Stimulated activated CD4-positive, alpha-beta T cell treated with anti-CD3 and anti-CD28 coated beads, Interleukin-15, amount 100 ng/mL, for 24 hours (primary cell): ENCODE data around the gene OR8D2.
"Not testable (repeated sequence)": the region's sequence is repeated elsewhere in the genome, so short reads cannot be mapped to it uniquely, and the experiment has no call there.

Experiments
- DNase-seq: peaks from one replicate; pipeline ENCODE4 v3.0.0-alpha.2; 2020

Gene OR8D2

DNA sequence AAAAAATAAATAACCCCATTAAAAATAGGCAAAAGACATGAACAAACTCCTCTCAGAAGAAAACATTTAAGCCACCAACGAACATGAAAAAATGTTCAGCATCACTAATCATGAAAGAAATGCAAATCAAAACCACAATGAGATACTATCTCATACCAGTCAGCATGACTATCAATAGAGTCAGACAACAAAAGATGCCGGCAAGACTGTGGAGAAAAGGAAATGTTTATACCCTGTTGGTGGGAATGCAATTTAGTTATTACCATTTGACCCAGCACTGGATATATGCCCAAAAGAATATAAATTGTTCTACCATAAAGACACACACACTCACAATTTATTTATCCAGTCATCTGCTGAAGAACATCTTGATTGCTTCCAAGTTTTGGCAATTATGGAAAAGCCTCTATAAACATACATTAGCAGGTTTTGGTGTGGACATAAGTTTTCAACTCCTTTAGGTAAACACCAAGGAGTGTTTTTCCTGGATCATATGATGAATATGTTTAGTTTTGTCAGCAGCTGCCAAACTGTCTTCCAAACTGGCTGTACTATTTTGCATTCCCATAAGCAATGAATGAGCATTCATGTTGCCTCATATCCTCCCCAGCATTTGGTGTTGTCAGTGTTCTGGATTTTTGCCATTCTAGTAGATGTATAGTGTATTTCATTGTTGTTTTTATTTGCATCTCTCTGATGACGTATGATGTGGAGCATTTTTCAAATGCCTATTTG is 34.2 kb downstream of the OR8D2 start:
- no peak for DNase-seq

DNA sequence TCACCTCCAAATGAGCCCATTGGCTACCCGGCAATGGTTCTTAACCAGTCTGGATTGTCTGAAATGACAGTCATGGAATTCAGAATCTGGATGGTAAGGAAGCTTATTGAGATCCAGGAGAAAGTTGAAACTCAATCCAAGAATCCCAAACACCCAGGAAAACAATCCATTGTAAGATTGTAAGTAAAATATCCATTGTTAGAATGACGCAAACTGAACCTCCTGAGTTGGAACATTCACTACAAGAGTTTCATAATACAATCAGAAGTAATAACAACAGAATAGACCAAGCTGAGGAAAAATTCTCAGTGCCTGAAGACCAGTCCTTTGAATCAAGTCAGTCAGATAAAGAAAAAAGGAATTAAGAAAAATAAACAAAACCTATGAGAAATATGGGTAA is 41.7 kb downstream of the OR8D2 start:
- DNase-seq = no peak

DNA sequence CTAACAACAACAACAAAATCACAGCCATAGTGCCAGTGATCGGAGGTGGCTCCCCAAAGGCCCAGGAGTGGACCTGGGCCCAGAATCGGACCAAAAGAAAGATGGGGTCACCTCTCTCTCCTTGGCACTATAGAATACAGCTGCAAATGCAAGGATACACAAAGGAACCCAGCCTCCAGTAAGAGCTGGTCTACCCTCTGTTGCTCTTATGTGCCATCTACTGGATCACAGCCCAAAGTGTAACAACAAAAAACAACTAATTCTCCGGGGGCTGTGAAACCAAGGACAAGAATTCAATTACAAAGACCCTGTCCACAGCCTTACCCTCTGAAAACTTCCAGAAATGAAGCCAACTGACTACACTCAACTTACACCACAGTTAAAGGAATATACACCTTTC is 42.2 kb downstream of the OR8D2 start:
- no peak for DNase-seq

DNA sequence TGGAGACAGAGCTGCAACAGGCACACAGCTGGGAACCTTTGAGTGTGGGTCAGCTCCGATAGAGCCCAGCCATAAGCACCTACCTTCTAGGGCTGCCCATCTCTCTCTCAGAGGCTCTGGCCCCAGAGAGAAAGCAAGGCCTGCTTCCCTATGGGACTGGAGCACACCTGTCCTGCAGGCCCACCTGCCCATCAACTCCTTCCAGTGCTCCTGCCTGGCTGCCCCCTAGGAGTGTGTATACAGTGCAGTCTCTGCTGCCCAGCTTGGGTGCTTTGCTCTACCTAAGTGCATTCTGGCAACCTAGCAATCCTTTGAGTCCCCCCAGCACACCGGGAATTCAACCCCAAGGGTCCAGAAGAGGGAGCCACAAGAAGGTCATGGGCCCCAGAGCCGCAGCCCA is 42.8 kb downstream of the OR8D2 start:
- DNase-seq = no peak

DNA sequence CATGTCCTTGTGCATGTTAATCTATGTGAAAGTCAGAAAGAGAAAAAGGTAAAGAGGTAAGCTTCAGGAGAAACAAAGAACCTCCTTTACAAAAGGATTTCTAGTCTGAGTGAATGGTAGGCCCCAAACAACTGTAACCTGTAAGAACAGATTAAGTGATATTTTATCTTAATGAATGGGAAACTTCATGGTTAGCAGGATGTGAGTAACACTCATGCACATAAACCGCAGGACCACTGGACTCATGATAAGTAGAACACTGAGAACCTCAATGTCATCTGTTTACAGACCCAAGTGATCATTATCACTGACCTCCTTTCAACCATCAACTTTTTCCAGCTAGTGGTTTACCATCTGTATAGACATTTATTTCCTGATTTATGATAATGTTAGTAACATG is 43.9 kb downstream of the OR8D2 start:
- no peak for DNase-seq

DNA sequence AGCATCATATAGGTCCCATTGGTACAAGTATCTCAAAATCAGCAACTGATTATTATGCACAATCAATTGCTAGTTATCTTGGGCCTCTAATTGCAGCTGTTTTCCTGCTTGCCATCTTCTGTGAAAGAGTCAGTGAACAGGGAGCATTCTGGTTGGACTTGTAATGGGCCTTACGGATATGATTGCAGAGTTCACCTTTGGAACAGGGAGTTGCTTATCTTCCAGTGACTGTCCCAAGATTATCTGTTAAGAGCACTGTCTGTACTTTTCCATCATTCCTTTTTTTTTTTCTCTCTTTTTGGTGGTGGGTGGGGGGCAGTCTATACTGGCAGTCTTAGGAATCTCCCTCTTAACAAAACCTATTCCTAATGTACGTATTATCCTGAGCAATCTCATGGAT is 46.0 kb downstream of the OR8D2 start:
- DNase-seq = no peak

DNA sequence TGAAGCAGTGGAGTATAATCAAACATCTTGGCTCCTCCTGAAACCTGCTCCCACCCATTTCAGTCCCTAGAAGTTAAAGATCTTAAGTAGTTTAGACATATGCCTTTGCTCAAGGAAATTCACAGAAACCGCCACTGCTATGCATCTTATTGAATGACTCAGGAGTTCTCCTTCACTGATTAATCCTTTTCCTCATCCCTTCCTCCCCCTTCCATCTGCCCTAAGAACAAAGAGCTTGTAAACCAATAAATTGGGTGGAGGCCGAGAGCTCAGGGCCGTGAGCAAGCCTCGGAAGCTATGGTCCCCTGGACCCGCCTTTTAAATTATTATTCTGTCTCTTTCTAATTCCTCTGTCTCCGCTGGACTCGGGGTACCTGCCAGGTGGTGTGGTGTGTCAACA is 49.1 kb downstream of the OR8D2 start:
- not testable (repeated sequence) for DNase-seq
